H1 (cell line): Measurements from ENCODE around the gene CITED4. TPM values are rescaled to one million over a fixed set of nuclear protein-coding genes. Genes with fewer than 3 reads are reported as not detected.

Experiments used
- CTCF ChIA-PET: fragments of 300-600 bp; sonication (Branson Sonifier 250); formaldehyde crosslinking; loops from one replicate; lab custom pipeline; 2021; ENCODE audit not compliant: partially characterized antibody; lab: Charles Lee
- POLR2A ChIA-PET: fragments of 300-600 bp; sonication (Branson Sonifier 250); formaldehyde crosslinking; loops from one replicate; lab custom pipeline; 2021; ENCODE audit warnings: inconsistent platforms; ENCODE audit not compliant: partially characterized antibody; lab: Charles Lee
- DNase-seq, 2 experiments: peaks; one replicate each; pipeline versions ENCODE4 v3.0.0 to v3.0.0-alpha.2; 2010 to 2022; ENCODE audit warnings: low spot score in 2 of 2, low read depth in 1 of 2, mixed read lengths in 1 of 2
- FAIRE-seq: peaks from 2 replicates; lab custom pipeline; 2011; peaks lifted over from hg19 to GRCh38; lab: Jason Lieb, UNC
- H2AFZ ChIP-seq: 2 replicates; pipeline ENCODE4 v1.8.1; 2012; ENCODE audit warnings: low read length, inconsistent platforms
- H2AK5ac ChIP-seq: 2 replicates; pipeline ENCODE4 v1.6.1; 2013; ENCODE audit warnings: low read depth, low read length
- H2BK120ac ChIP-seq: replicated peaks from 2 replicates; pipeline ENCODE3; 2013; ENCODE audit warnings: low read depth, low read length, inconsistent platforms
- H2BK12ac ChIP-seq: 2 replicates; pipeline ENCODE4 v1.6.1; 2013; ENCODE audit warnings: low read depth, low read length
- H2BK15ac ChIP-seq: 2 replicates; pipeline ENCODE4 v1.6.1; 2013; ENCODE audit warnings: low read length
- H2BK20ac ChIP-seq: 2 replicates; pipeline ENCODE4 v1.6.1; 2013; ENCODE audit warnings: low read length
- H2BK5ac ChIP-seq: 2 replicates; pipeline ENCODE4 v1.6.1; 2013; ENCODE audit warnings: low read depth, low read length
- H3K14ac ChIP-seq: 2 replicates; pipeline ENCODE4 v1.6.1; 2013; ENCODE audit warnings: inconsistent platforms; ENCODE audit not compliant: insufficient read length
- H3K18ac ChIP-seq: 2 replicates; pipeline ENCODE4 v1.6.1; 2013; ENCODE audit warnings: low read length; ENCODE audit errors: extremely low read depth
- H3K23ac ChIP-seq: 2 replicates; pipeline ENCODE4 v1.6.1; 2013; ENCODE audit warnings: inconsistent platforms; ENCODE audit not compliant: insufficient read length
- H3K23me2 ChIP-seq: 2 replicates; pipeline ENCODE4 v1.6.1; 2013; ENCODE audit warnings: low read depth, low read length
- H3K27ac ChIP-seq: 2 replicates; pipeline ENCODE4 v1.6.1; 2011; ENCODE audit warnings: low read depth, low read length, inconsistent platforms
- H3K27me3 ChIP-seq, 4 experiments: replicated peaks in 1 of 4; 1 replicate in 1 of 4; 2 replicates in 3 of 4; pipeline versions ENCODE4 v1.6.1 to v1.8.1; 2011 to 2013; ENCODE audit warnings: low read length in 3 of 4, mild to moderate bottlenecking in 3 of 4, inconsistent platforms in 2 of 4, mixed read lengths in 2 of 4, moderate library complexity in 1 of 4; ENCODE audit not compliant: control insufficient read depth in 3 of 4, insufficient read depth in 3 of 4; ENCODE audit errors: extremely low read depth in 1 of 4
- H3K36me3 ChIP-seq, 4 experiments: 2 replicates each; pipeline versions ENCODE4 v1.6.1 to v1.8.1; 2011 to 2013; ENCODE audit warnings: mild to moderate bottlenecking in 4 of 4, low read length in 3 of 4, moderate library complexity in 2 of 4, control low read depth in 1 of 4, inconsistent platforms in 1 of 4; ENCODE audit not compliant: insufficient read depth in 4 of 4, control insufficient read depth in 2 of 4
- H3K4ac ChIP-seq: replicated peaks from 2 replicates; pipeline ENCODE3; 2013; ENCODE audit warnings: low read length, low read depth, mixed read lengths, inconsistent platforms; ENCODE audit not compliant: insufficient read length
- H3K4me1 ChIP-seq, 4 experiments: replicated peaks in 1 of 4; 1 replicate in 1 of 4; 2 replicates in 3 of 4; pipeline versions ENCODE4 v1.6.1 to v1.8.1; 2011 to 2013; ENCODE audit warnings: low read length in 3 of 4, inconsistent platforms in 2 of 4, mixed read lengths in 1 of 4; ENCODE audit not compliant: insufficient read depth in 4 of 4, control insufficient read depth in 3 of 4
- H3K4me2 ChIP-seq, 2 experiments: 2 replicates each; pipeline versions ENCODE4 v1.6.1 to v1.8.1; 2011 to 2013; ENCODE audit warnings: low read depth in 2 of 2, low read length in 2 of 2, control low read depth in 1 of 2, inconsistent platforms in 1 of 2, mild to moderate bottlenecking in 1 of 2; ENCODE audit not compliant: insufficient read depth in 1 of 2
- H3K4me3 ChIP-seq, 4 experiments: fragments of 200-600, 300-600 bp in 1 of 4; sonication (generic), shearing (Covaris generic), sonication (Bioruptor Twin) in 1 of 4; 2 replicates each; pipeline versions ENCODE4 v1.5.1 to v1.8.1; 2011 to 2016; ENCODE audit warnings: low read length in 4 of 4, low read depth in 3 of 4, control low read depth in 2 of 4, inconsistent platforms in 2 of 4, mild to moderate bottlenecking in 2 of 4, mixed read lengths in 1 of 4, moderate library complexity in 1 of 4; ENCODE audit not compliant: insufficient read depth in 2 of 4; ENCODE audit errors: extremely low read depth in 1 of 4
- H3K56ac ChIP-seq: replicated peaks from 2 replicates; pipeline ENCODE3; 2013; ENCODE audit warnings: low read depth, mild to moderate bottlenecking, mixed read lengths, low read length, inconsistent platforms; ENCODE audit not compliant: insufficient read length
- H3K79me1 ChIP-seq: 2 replicates; pipeline ENCODE4 v1.6.1; 2013; ENCODE audit warnings: low read depth, low read length, control low read depth
- H3K79me2 ChIP-seq, 2 experiments: 2 replicates each; pipeline versions ENCODE4 v1.6.1 to v1.8.1; 2012 to 2013; ENCODE audit warnings: low read length in 2 of 2, mild to moderate bottlenecking in 2 of 2, inconsistent platforms in 1 of 2; ENCODE audit not compliant: insufficient read depth in 2 of 2, control insufficient read depth in 1 of 2
- H3K9ac ChIP-seq, 4 experiments: replicated peaks in 1 of 4; 1 replicate in 1 of 4; 2 replicates in 3 of 4; pipeline versions ENCODE4 v1.6.1 to v1.8.1; 2011 to 2013; ENCODE audit warnings: low read depth in 3 of 4, low read length in 3 of 4, control low read depth in 2 of 4, mild to moderate bottlenecking in 2 of 4, moderate library complexity in 2 of 4, inconsistent platforms in 1 of 4; ENCODE audit errors: extremely low read depth in 1 of 4
- H3K9me3 ChIP-seq, 2 experiments: 2 replicates each; pipeline versions ENCODE4 v1.6.1 to v1.8.1; 2012 to 2013; ENCODE audit warnings: mild to moderate bottlenecking in 2 of 2, moderate library complexity in 2 of 2, control low read depth in 1 of 2, inconsistent platforms in 1 of 2, low read depth in 1 of 2, low read length in 1 of 2, mixed read lengths in 1 of 2; ENCODE audit not compliant: insufficient read depth in 2 of 2
- H4K20me1 ChIP-seq, 2 experiments: replicated peaks in 1 of 2; 2 replicates each; pipeline versions ENCODE3 to v1.8.1; 2011 to 2013; ENCODE audit warnings: inconsistent platforms in 2 of 2, low read length in 2 of 2, mild to moderate bottlenecking in 1 of 2; ENCODE audit not compliant: insufficient read depth in 2 of 2, control insufficient read depth in 1 of 2
- H4K5ac ChIP-seq: 2 replicates; pipeline ENCODE4 v1.6.1; 2013; ENCODE audit warnings: low read length, low read depth, mixed read lengths, inconsistent platforms; ENCODE audit not compliant: insufficient read length
- H4K8ac ChIP-seq: 2 replicates; pipeline ENCODE4 v1.8.0; 2013; ENCODE audit warnings: mild to moderate bottlenecking, moderate library complexity, low read length, inconsistent platforms; ENCODE audit not compliant: insufficient read depth; ENCODE audit errors: extremely low read depth
- H4K91ac ChIP-seq: replicated peaks from 2 replicates; pipeline ENCODE3; 2013; ENCODE audit warnings: low read length, mixed read lengths, inconsistent platforms; ENCODE audit not compliant: insufficient read length
- ATF2 ChIP-seq: IDR thresholded peaks from 2 replicates; pipeline ENCODE4 v1.6.1; 2012; ENCODE audit warnings: low read length, inconsistent platforms
- HDAC6 ChIP-seq: IDR thresholded peaks from one replicate; pipeline ENCODE4 v1.7.1; 2012; ENCODE audit warnings: low read depth, mild to moderate bottlenecking, inconsistent platforms, low read length, moderate library complexity
- JUN ChIP-seq: IDR thresholded peaks from 2 replicates; pipeline ENCODE4 v1.6.1; 2011; ENCODE audit warnings: low read depth, mild to moderate bottlenecking, improper control_type of control experiment, low read length
- JUND ChIP-seq: IDR thresholded peaks from 2 replicates; pipeline ENCODE4 v1.6.1; 2011; ENCODE audit warnings: mild to moderate bottlenecking, improper control_type of control experiment, low read length
- KDM1A ChIP-seq: fragments of 200-600, 300-600 bp; sonication (generic); IDR thresholded peaks from 2 replicates; pipeline ENCODE4 v1.7.1; 2016; ENCODE audit warnings: mild to moderate bottlenecking, low read length, borderline replicate concordance
- KDM4A ChIP-seq: IDR thresholded peaks from one replicate; pipeline ENCODE4 v1.7.1; 2012; ENCODE audit warnings: low read depth, mild to moderate bottlenecking, moderate library complexity, low read length, inconsistent platforms; ENCODE audit not compliant: severe bottlenecking
- MAFK ChIP-seq: IDR thresholded peaks from 2 replicates; pipeline ENCODE4 v1.6.1; 2012; ENCODE audit warnings: low read depth, mild to moderate bottlenecking, improper control_type of control experiment, low read length
- POLR2AphosphoS5 ChIP-seq: IDR thresholded peaks from 2 replicates; pipeline ENCODE4 v1.6.1; 2011; ENCODE audit warnings: low read depth, low read length
- SIN3A ChIP-seq, 2 experiments: IDR thresholded peaks in 1 of 2; conservative IDR thresholded peaks in 1 of 2; 2 replicates each; pipeline ENCODE4 v1.6.1; 2011 to 2012; ENCODE audit warnings: low read length in 2 of 2, improper control_type of control experiment in 1 of 2, low read depth in 1 of 2, mild to moderate bottlenecking in 1 of 2
- YY1 ChIP-seq: IDR thresholded peaks from 2 replicates; pipeline ENCODE4 v1.6.1; 2011; ENCODE audit warnings: low read depth, mild to moderate bottlenecking, low read length
- ZNF274 ChIP-seq: IDR thresholded peaks from 2 replicates; pipeline ENCODE4 v1.7.0; 2012; ENCODE audit warnings: low read length, borderline replicate concordance; ENCODE audit errors: extremely low read depth
- WGBS, 2 experiments: shearing (Covaris generic) in 1 of 2; methylation state at CpG; one replicate each; pipeline versions ENCODE4 v1.1.6 to v1.1.7; 2013 to 2015; ENCODE audit warnings: low lambda C conversion rate in 2 of 2, mixed read lengths in 2 of 2, inconsistent platforms in 1 of 2, low coverage in 1 of 2, missing lambda C conversion rate in 1 of 2; ENCODE audit not compliant: insufficient replicate concordance in 2 of 2, insufficient coverage in 1 of 2, insufficient read length in 1 of 2; ENCODE audit errors: extremely low coverage in 1 of 2, missing lambda C conversion rate in 1 of 2; 5-methylcytosine and 5-hydroxymethylcytosine counted together
- polyA plus RNA-seq, 7 experiments: library from polyadenylated mRNA; depleted of rRNA in 3 of 7; stranded (reverse) in 5 of 7; unstranded in 2 of 7; fragments of >200 nt in 5 of 7; fragments of 200-250 nt in 2 of 7; gene quantifications; 1 replicate in 5 of 7; 2 replicates in 1 of 7; 4 replicates in 1 of 7; pipeline versions ENCODE4 v1.2.1 to v1.2.3, GENCODE V29; 2011 to 2013; ENCODE audit warnings: missing spikeins in 2 of 7, mixed read lengths in 2 of 7
- total RNA-seq: library from RNA; stranded (reverse); fragmentation: NEBNext Ultra II Directional; extraction: Animal tissue kit (Norgen Biotek cat#: 25700); gene quantifications from 2 replicates; pipeline ENCODE4 v1.2.1, GENCODE V29; 2021

The CITED4 gene
- total and polyA plus RNA-seq, 2 of the 8 experiments (the other 6 are each of a cell fraction or from before 2014, with no cell fraction given), result 5.4 to 16.3 TPM

- no peak for DNase-seq
- H3K4me1 ChIP-seq, result no peaks in the 10 kb centered on the region; a peak in 1 of 7 replicates
- no peak overlapping the region for H3K4me3 ChIP-seq
- H3K27me3 ChIP-seq, result no peaks in the 10 kb centered on the region
- H2BK120ac ChIP-seq, result no peak overlapping the region
- no peak overlapping the region for H2BK5ac ChIP-seq
- POLR2A ChIA-PET, result interaction anchor here (0.7 to 1.5 kb wide), 3 partner anchors 25 to 142 kb away, joined by 3 to 4 read pairs (median 4); partner anchors contain the start of genes CITED4 and CTPS1
- no peak overlapping the region for H3K18ac ChIP-seq
- WGBS, 2 experiments, result 90% methylated on average over 17 of the region's 24 CpGs; no CpG with 5 or more reads in 1 of the 2 experiments
- no peak overlapping the region for H4K8ac ChIP-seq
- H3K23ac ChIP-seq, result no peak overlapping the region
- CTCF ChIA-PET, result interaction anchor here (0.7 to 3.2 kb wide), 4 partner anchors 10 to 114 kb away, joined by 3 to 28 read pairs (median 10); no protein-coding TSS in a partner anchor
- H3K9me3 ChIP-seq, result no peaks in the 10 kb centered on the region
- FAIRE-seq, result no peak
- H3K9ac ChIP-seq, result no peak overlapping the region
- no peaks in the 10 kb centered on the region for H4K20me1 ChIP-seq
- H3K23me2 ChIP-seq, result no peaks in the 10 kb centered on the region
- H4K5ac ChIP-seq, result no peak overlapping the region
- H2BK12ac ChIP-seq, result no peak overlapping the region
- no peak overlapping the region for H2AK5ac ChIP-seq
- no peak overlapping the region for H3K27ac ChIP-seq
- no peak overlapping the region for H3K4ac ChIP-seq
- H2BK20ac ChIP-seq, result no peak overlapping the region
- H4K91ac ChIP-seq, result no peak overlapping the region
- H3K56ac ChIP-seq, result no peak overlapping the region
- no peak overlapping the region for H3K4me2 ChIP-seq
- H3K79me2 ChIP-seq, result no peaks in the 10 kb centered on the region
- no peak overlapping the region for H2BK15ac ChIP-seq
- no peak overlapping the region for H3K14ac ChIP-seq
- H2AFZ ChIP-seq, result no peak overlapping the region
- TF ChIP-seq ATF2 (no peak), JUND (no peak), JUN (no peak), ZNF274 (no peak), HDAC6 (no peak), SIN3A (conservative IDR thresholded peaks at IDR 0.05 in 1 of 2, IDR thresholded peaks at IDR 0.05 in 1 of 2; ENCODE audit: low read depth in 1 of 2, low read length in 2 of 2) (no peak), POLR2AphosphoS5 (no peak), KDM4A (no peak), YY1 (no peak), KDM1A (no peak), MAFK (no peak)
- H3K36me3 ChIP-seq, result peaks cover 0 to 5% (median 0%) of the 10 kb centered on the region in 4 experiments; a peak in 1 of 8 replicates
- no peaks in the 10 kb centered on the region for H3K79me1 ChIP-seq
Observed at GRCh38 chr1:40837601-40838000, 24.6 kb downstream of the CITED4 start.
